Activated T-cell treated with anti-CD3 and anti-CD28 coated beads for 48 hours (primary cell): ENCODE data around the gene PPM1G.
"Not testable (repeated sequence)": the region's sequence is repeated elsewhere in the genome, so short reads cannot be mapped to it uniquely, and the experiment has no call there.

ENCODE experiments used
- DNase-seq: peaks from one replicate; pipeline ENCODE4 v3.0.0-alpha.2; 2020; ENCODE audit warnings: low read depth

PPM1G gene

GRCh38 chr2:27409321-27410073, at the start of gene PPM1G:
PPM1G (minus strand) TSS chr2:27409591; CDS start chr2:27409422, 169 bp downstream.
- peak; percentile 99 for DNase-seq

GRCh38 chr2:27453968-27454367, 44.6 kb upstream of the PPM1G start:
- no peak for DNase-seq

GRCh38 chr2:27451095-27451494, 41.7 kb upstream of the PPM1G start:
- no peak for DNase-seq

GRCh38 chr2:27448381-27448780, 39.0 kb upstream of the PPM1G start:
- DNase-seq, result no peak

GRCh38 chr2:27446057-27446456, 36.7 kb upstream of the PPM1G start:
- DNase-seq, result no peak

GRCh38 chr2:27445615-27446014, 36.2 kb upstream of the PPM1G start:
- DNase-seq, result no peak

GRCh38 chr2:27445155-27445554, 35.8 kb upstream of the PPM1G start:
- DNase-seq, result no peak

- no peak for DNase-seq
Measured at GRCh38 chr2:27442920-27443282, 33.5 kb upstream of the PPM1G start.

- DNase-seq, result no peak
Measured at GRCh38 chr2:27441958-27442919, 32.8 kb upstream of the PPM1G start, which contains the start of gene KRTCAP3. KRTCAP3 (plus strand) TSS chr2:27442381; CDS start chr2:27442413, 32 bp downstream.

- no peak for DNase-seq
Measured at GRCh38 chr2:27441226-27441926, 32.0 kb upstream of the PPM1G start.

GRCh38 chr2:27435628-27436027, 26.2 kb upstream of the PPM1G start:
- DNase-seq, result no peak

- DNase-seq, result no peak
Measured at GRCh38 chr2:27431395-27431794, 22.0 kb upstream of the PPM1G start.

- DNase-seq, result peak; percentile 79
Measured at GRCh38 chr2:27428978-27429541, 19.7 kb upstream of the PPM1G start.

GRCh38 chr2:27428213-27428977, 19.0 kb upstream of the PPM1G start, which contains the start of gene NRBP1:
NRBP1 (plus strand) TSS chr2:27428631; CDS start chr2:27433274, 4,643 bp downstream.
- peak; percentile 92 for DNase-seq

- no peak for DNase-seq
Measured at GRCh38 chr2:27427863-27428212, 18.4 kb upstream of the PPM1G start.

- DNase-seq, result not testable (repeated sequence)
Measured at GRCh38 chr2:27425039-27425438, 15.6 kb upstream of the PPM1G start.

GRCh38 chr2:27422958-27423357, 13.6 kb upstream of the PPM1G start:
- DNase-seq, result no peak

GRCh38 chr2:27421660-27422250, 12.4 kb upstream of the PPM1G start:
- DNase-seq, result no peak

- DNase-seq, result no peak
Measured at GRCh38 chr2:27420996-27421395, 11.6 kb upstream of the PPM1G start.

GRCh38 chr2:27416151-27416550, 6.8 kb upstream of the PPM1G start:
- no peak for DNase-seq
